HG02943 (cell line): ENCODE results near the gene FRS3.

Experiments used
- ATAC-seq: cut with Tn5 transposase; IDR thresholded peaks from one replicate; pipeline ENCODE4 v1.9.1; 2021; ENCODE audit warnings: mild to moderate bottlenecking, low read depth, moderate library complexity; ENCODE audit not compliant: unreplicated experiment

FRS3 gene

GRCh38 chr6:41732149-41732548 is 47.6 kb downstream of the FRS3 start:
- no peak for ATAC-seq

- no peak for ATAC-seq
These were observed 48.1 kb downstream of the FRS3 start for GRCh38 chr6:41731561-41732086.

- no peak for ATAC-seq
These were observed 48.9 kb downstream of the FRS3 start for GRCh38 chr6:41730531-41731436.

- no peak for ATAC-seq
These were observed 50.1 kb downstream of the FRS3 start for GRCh38 chr6:41729624-41730023.

- no peak for ATAC-seq
These were observed 50.7 kb downstream of the FRS3 start for GRCh38 chr6:41728954-41729353.

- no peak for ATAC-seq
These were observed 51.4 kb downstream of the FRS3 start for GRCh38 chr6:41728073-41728936.

- no peak for ATAC-seq
These were observed 52.0 kb downstream of the FRS3 start for GRCh38 chr6:41727705-41728072.

GRCh38 chr6:41726876-41727275 is 52.8 kb downstream of the FRS3 start:
- ATAC-seq, result no peak

GRCh38 chr6:41724586-41725501 is 54.9 kb downstream of the FRS3 start:
- ATAC-seq, result no peak

GRCh38 chr6:41724228-41724580 is 55.5 kb downstream of the FRS3 start:
- ATAC-seq, result no peak

GRCh38 chr6:41723530-41724227 is 56.0 kb downstream of the FRS3 start:
- peak; percentile 59 for ATAC-seq

- ATAC-seq, result no peak
These were observed 56.7 kb downstream of the FRS3 start for GRCh38 chr6:41722969-41723529.

- ATAC-seq, result no peak
These were observed 58.3 kb downstream of the FRS3 start for GRCh38 chr6:41721414-41721813.

GRCh38 chr6:41720783-41721182 is 58.9 kb downstream of the FRS3 start:
- no peak for ATAC-seq

GRCh38 chr6:41720262-41720620 is 59.5 kb downstream of the FRS3 start:
- no peak for ATAC-seq
